Measurements from ENCODE around the gene NIBAN1. TPM values are rescaled to one million over a fixed set of nuclear protein-coding genes. Genes with fewer than 3 reads are reported as not detected.

Gene NIBAN1
- total RNA-seq, 1 experiment from 2014 or later, result 15.6 TPM

GRCh38 chr1:184940694-184941409, 33.5 kb downstream of the NIBAN1 start:
- BruUV-seq (replicated peaks), result no TSS peak
- Mint-ChIP-seq H3K9me3 (ENCODE audit: unreplicated experiment) (no peaks in the 10 kb centered on the region), H3K4me3 (ENCODE audit: unreplicated experiment) (no peak overlapping the region), H3K27me3 (ENCODE audit: insufficient read depth, unreplicated experiment) (peaks cover 86% of the 10 kb centered on the region), H3K36me3 (ENCODE audit: insufficient read depth, unreplicated experiment) (no peaks in the 10 kb centered on the region), H3K4me1 (ENCODE audit: insufficient read depth, unreplicated experiment) (no peaks in the 10 kb centered on the region), H3K27ac (ENCODE audit: low read depth, unreplicated experiment) (no peak overlapping the region)
- no peak for TF ChIP-seq CTCF (IDR thresholded peaks at IDR 0.05; ENCODE audit: unreplicated experiment)
- POLR2A ChIA-PET, result no interaction called here
- CTCF ChIA-PET, result interaction anchor here (0.6 to 1.3 kb wide), 3 partner anchors 11 to 30 kb away, joined by 3 to 5 read pairs (median 4); no protein-coding TSS in a partner anchor
- no peak for DNase-seq (ENCODE audit: unreplicated experiment)
- intact Hi-C loops (cut with micrococcal nuclease), result loop anchor here (5.0 kb wide), 1 partner anchor 34 kb away; no protein-coding TSS in a partner anchor

- intact Hi-C loops (cut with micrococcal nuclease), result loop anchor here (5.0 kb wide), 1 partner anchor 33 kb away; no protein-coding TSS in a partner anchor
- CTCF ChIA-PET, result no interaction called here
- no peaks in the 10 kb centered on the region for H3K4me1 Mint-ChIP-seq (ENCODE audit: insufficient read depth, unreplicated experiment)
- BruUV-seq (replicated peaks), result no TSS peak
- no peak overlapping the region for H3K27ac Mint-ChIP-seq (ENCODE audit: low read depth, unreplicated experiment)
- no peak for DNase-seq (ENCODE audit: unreplicated experiment)
- H3K36me3 Mint-ChIP-seq (ENCODE audit: insufficient read depth, unreplicated experiment), result no peaks in the 10 kb centered on the region
- H3K9me3 Mint-ChIP-seq (ENCODE audit: unreplicated experiment), result no peaks in the 10 kb centered on the region
- no peak overlapping the region for H3K4me3 Mint-ChIP-seq (ENCODE audit: unreplicated experiment)
- TF ChIP-seq CTCF (IDR thresholded peaks at IDR 0.05; ENCODE audit: unreplicated experiment), result no peak
- H3K27me3 Mint-ChIP-seq (ENCODE audit: insufficient read depth, unreplicated experiment), result peaks cover 86% of the 10 kb centered on the region
- POLR2A ChIA-PET, result no interaction called here
These were observed 34.1 kb downstream of the NIBAN1 start for GRCh38 chr1:184940226-184940625.

GRCh38 chr1:184937729-184938128, 36.6 kb downstream of the NIBAN1 start:
- POLR2A ChIA-PET, result interaction anchor here (0.6 to 1.4 kb wide), 7 partner anchors 9 to 33 kb away, joined by 3 to 5 read pairs (median 3); no protein-coding TSS in a partner anchor
- DNase-seq (ENCODE audit: unreplicated experiment), result no peak
- CTCF ChIA-PET, result interaction anchor here (0.6 to 1.7 kb wide), 7 partner anchors 15 to 133 kb away, joined by 3 to 10 read pairs (median 3); no protein-coding TSS in a partner anchor
- no peak overlapping the region for H3K4me3 Mint-ChIP-seq (ENCODE audit: unreplicated experiment)
- H3K27me3 Mint-ChIP-seq (ENCODE audit: insufficient read depth, unreplicated experiment), result peaks cover 82% of the 10 kb centered on the region
- no TSS peak for BruUV-seq (replicated peaks)
- TF ChIP-seq CTCF (IDR thresholded peaks at IDR 0.05; ENCODE audit: unreplicated experiment), result no peak
- intact Hi-C loops (cut with micrococcal nuclease), result no loop called here
- no peaks in the 10 kb centered on the region for H3K36me3 Mint-ChIP-seq (ENCODE audit: insufficient read depth, unreplicated experiment)
- no peaks in the 10 kb centered on the region for H3K4me1 Mint-ChIP-seq (ENCODE audit: insufficient read depth, unreplicated experiment)
- no peak overlapping the region for H3K27ac Mint-ChIP-seq (ENCODE audit: low read depth, unreplicated experiment)
- H3K9me3 Mint-ChIP-seq (ENCODE audit: unreplicated experiment), result no peaks in the 10 kb centered on the region

- BruUV-seq (replicated peaks), result no TSS peak
- H3K4me1 Mint-ChIP-seq (ENCODE audit: insufficient read depth, unreplicated experiment), result no peaks in the 10 kb centered on the region
- no peak for DNase-seq (ENCODE audit: unreplicated experiment)
- POLR2A ChIA-PET, result interaction anchor here (0.9 to 1.2 kb wide), 2 partner anchors 8 to 11 kb away, joined by 3 read pairs; no protein-coding TSS in a partner anchor
- peaks cover 94% of the 10 kb centered on the region for H3K27me3 Mint-ChIP-seq (ENCODE audit: insufficient read depth, unreplicated experiment)
- no peak overlapping the region for H3K4me3 Mint-ChIP-seq (ENCODE audit: unreplicated experiment)
- no peaks in the 10 kb centered on the region for H3K9me3 Mint-ChIP-seq (ENCODE audit: unreplicated experiment)
- intact Hi-C loops (cut with micrococcal nuclease), result no loop called here
- H3K36me3 Mint-ChIP-seq (ENCODE audit: insufficient read depth, unreplicated experiment), result no peaks in the 10 kb centered on the region
- no peak overlapping the region for H3K27ac Mint-ChIP-seq (ENCODE audit: low read depth, unreplicated experiment)
- CTCF ChIA-PET, result interaction anchor here (0.6 kb wide), 1 partner anchor 792 kb away, joined by 3 read pairs; no protein-coding TSS in a partner anchor
- TF ChIP-seq CTCF (IDR thresholded peaks at IDR 0.05; ENCODE audit: unreplicated experiment), result no peak
These were observed 38.1 kb downstream of the NIBAN1 start for GRCh38 chr1:184935920-184936798.
